ENCODE measurements around the gene TMEM117.

Gene TMEM117

GRCh38 chr12:44381341-44381740 is 545.5 kb downstream of the TMEM117 start:
- no peak for DNase-seq (ENCODE audit: low spot score)

GRCh38 chr12:44384136-44384535 is 548.3 kb downstream of the TMEM117 start:
- no peak for DNase-seq (ENCODE audit: low spot score)

- DNase-seq (ENCODE audit: low spot score) = no peak
Observed at GRCh38 chr12:44385964-44386363, 550.1 kb downstream of the TMEM117 start.

- no peak for DNase-seq (ENCODE audit: low spot score)
Observed at GRCh38 chr12:44387581-44387980, 551.7 kb downstream of the TMEM117 start.

- DNase-seq (ENCODE audit: low spot score) = no peak
Observed at GRCh38 chr12:44389038-44389437, 553.2 kb downstream of the TMEM117 start.

- DNase-seq (ENCODE audit: low spot score) = no peak
Observed at GRCh38 chr12:44389896-44390295, 554.0 kb downstream of the TMEM117 start.

GRCh38 chr12:44397631-44398030 is 561.8 kb downstream of the TMEM117 start:
- no peak for DNase-seq (ENCODE audit: low spot score)

GRCh38 chr12:44403185-44403584 is 567.3 kb downstream of the TMEM117 start:
- DNase-seq (ENCODE audit: low spot score) = no peak

GRCh38 chr12:44405297-44405696 is 569.4 kb downstream of the TMEM117 start:
- DNase-seq (ENCODE audit: low spot score) = no peak

GRCh38 chr12:44422559-44422958 is 586.7 kb downstream of the TMEM117 start:
- DNase-seq (ENCODE audit: low spot score) = no peak

- DNase-seq (ENCODE audit: low spot score) = no peak
Observed at GRCh38 chr12:44428825-44429224, 592.9 kb downstream of the TMEM117 start.

- DNase-seq (ENCODE audit: low spot score) = no peak
Observed at GRCh38 chr12:44431647-44432343, 595.9 kb downstream of the TMEM117 start.

GRCh38 chr12:44433659-44434058 is 597.8 kb downstream of the TMEM117 start:
- no peak for DNase-seq (ENCODE audit: low spot score)

- no peak for DNase-seq (ENCODE audit: low spot score)
Observed at GRCh38 chr12:44436756-44437155, 600.9 kb downstream of the TMEM117 start.
